GM18499 (cell line): Measurements from ENCODE around the gene PSMA5.
"Not testable (repeated sequence)": the region's sequence is repeated elsewhere in the genome, so short reads cannot be mapped to it uniquely, and the experiment has no call there.

Source experiments
- ATAC-seq: cut with Tn5 transposase; IDR thresholded peaks from one replicate; pipeline ENCODE4 v1.9.1; 2021; ENCODE audit warnings: moderate number of reproducible peaks; ENCODE audit not compliant: insufficient read depth, unreplicated experiment

The PSMA5 gene

DNA sequence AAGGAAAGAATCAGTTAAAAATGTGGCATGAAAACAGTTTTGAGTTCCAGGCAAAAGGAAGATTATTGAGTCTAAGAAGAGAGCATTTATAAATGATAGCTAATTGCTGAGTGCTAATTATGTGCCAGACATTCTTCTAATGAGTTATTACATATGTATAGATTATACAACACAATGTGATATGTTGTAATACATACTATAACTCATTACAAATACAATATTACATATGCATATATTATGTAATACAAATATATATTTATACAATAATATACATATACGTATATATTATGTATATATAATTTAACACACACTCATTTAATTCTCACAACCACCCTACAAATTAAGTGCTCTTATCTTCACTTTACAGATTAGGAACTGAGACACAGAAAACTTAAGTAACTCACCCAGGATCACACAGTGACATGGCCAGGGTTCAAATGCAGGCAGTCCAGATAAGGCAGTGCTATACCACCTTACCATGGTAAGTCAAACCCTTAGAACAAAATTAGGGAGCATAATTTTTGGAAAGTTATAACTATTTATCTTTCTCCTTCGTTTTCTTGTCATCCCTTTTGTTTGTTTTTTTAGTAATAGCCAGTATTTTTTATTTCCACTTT, 32.5 kb downstream of the PSMA5 start:
- ATAC-seq, result no peak

DNA sequence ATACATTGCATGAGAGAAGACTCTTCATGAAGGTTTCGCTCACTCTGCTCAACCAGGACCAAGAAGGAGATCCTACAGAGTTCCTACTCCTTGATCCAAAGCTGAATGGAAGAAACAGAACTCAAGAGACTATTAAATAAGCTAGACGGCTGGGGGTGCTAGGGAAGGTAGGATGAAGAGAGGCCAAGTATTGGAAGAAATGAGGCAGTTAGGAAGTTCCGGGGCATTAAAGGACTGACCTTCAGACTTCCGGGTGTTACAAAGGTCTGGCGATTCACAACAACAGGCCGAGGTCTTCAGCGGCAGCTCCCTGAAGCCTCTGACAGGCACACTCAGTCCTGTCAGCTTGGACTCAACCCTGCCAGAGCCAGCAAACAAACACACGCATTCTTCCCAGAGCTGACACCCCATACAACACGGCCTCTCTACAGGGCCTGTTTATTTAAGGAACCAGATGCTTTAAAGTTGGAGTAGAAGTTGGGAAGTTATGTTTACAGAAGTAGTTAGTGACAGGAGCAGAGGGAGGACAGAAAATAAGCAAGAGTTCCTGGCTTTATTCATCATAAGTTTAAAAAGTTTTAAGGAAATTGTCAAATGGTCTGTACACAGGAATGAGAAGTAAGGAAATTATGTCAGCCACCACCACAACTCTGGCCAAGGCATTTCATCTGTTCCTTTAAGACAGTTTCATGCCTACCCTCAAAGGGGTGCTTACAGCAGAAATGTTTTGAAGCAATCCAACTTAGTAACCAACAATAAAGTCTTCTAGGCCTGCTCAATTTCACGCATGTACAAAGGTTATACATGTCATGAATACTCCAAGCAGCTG, 33.2 kb downstream of the PSMA5 start:
- no peak for ATAC-seq

DNA sequence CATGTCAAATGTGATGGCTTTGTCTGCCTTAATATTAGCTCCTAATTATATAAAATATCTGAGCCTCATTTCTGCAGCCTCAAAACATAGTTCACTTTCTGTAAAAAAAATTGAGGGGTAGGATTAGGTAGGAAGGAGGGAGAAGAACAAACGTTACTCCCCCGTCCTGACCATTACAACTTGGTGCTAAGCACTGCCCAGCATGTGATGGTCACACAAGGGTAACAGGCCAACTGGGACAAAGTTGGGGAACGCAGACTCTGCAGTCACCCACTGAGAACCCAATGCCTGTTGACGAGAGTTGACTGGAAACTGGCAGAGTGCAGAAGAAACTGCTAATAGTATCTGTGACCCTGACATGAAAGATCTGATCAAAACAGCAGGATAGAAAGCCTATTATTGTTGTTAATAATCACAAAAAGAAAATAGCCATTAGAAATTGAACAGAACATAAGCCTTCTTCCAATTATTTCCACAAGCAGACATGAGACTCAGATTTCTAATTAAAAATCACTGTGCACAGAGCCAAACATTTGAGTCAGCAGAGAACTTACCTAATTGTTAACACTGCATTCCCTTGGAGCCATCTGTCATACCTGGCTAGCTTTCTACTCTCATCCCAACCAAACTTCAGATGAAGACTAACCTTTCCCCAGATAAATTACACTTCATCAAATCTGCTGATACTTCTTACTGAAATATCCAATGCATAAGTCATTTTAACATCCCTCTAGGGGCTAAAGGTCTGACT, 34.0 kb downstream of the PSMA5 start:
- no peak for ATAC-seq

DNA sequence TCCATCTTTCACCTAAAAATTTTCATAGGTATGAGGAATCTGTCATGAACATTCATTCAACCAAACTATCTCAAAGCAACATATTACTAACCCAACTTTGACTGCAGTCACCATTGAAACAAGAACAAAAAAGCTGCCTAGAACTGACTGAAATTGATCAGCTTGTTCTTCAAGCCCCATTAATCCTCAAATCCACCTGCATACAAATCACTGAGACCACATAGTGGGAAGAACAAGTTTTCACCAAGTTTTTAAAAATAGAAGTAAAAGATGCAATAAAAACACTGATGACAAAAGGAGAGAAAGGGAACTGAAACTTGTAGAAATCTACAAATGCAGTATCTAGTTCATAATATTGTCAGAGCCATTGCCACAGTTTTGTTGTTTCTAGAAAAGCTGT, 34.6 kb downstream of the PSMA5 start:
- ATAC-seq, result peak; percentile 77

DNA sequence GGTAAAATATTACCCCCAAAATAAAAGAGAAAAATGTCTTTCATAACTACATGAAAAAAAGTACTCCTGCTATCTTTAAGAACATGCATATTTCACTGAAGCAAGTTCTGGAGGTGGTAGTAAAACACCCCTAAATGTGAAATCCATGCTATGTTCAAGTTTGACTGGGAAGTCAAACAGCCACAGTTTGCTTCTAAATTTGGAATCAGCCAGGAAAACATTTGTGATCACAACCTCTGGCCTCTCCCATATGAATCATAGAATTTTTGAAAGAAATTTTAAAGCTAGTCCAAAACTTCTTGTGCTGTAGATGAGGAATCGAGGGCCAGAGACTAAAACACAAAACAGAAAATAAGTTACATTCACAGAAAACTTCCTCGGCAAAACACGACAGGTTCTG, 35.1 kb downstream of the PSMA5 start:
- no peak for ATAC-seq

DNA sequence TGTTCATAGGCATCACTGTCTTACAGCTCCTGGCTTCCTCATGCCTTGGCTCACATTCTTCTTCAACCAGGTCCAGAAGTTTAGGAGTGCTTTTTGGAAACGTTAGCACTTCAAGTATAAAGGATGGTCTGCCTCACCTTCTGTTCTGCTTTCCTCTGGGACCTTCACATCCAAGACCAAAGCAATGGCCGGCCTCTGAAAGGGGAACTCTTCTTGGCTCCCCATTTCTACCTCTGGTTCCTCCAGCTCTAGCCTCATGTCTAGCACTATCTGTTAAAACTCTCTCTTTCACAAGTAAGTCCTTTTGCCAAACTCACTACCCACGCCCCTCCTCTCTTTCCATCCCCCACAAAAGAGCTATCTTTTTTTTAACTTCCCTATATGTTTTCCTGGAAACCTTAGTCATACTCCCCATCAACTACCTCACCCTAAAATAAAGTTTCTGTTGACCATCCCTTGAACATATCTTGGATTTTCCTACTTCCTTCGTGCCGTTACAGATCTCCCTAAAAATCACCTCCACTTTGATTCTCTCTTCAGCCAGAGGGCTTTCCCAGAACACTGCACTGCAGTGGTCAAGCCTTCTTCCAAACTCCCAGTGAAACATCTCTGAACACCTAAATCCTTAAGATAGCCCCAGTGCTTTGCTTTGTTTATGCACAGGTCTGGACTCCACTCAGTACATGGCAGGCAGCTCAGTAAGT, 36.5 kb downstream of the PSMA5 start:
- ATAC-seq, result no peak

DNA sequence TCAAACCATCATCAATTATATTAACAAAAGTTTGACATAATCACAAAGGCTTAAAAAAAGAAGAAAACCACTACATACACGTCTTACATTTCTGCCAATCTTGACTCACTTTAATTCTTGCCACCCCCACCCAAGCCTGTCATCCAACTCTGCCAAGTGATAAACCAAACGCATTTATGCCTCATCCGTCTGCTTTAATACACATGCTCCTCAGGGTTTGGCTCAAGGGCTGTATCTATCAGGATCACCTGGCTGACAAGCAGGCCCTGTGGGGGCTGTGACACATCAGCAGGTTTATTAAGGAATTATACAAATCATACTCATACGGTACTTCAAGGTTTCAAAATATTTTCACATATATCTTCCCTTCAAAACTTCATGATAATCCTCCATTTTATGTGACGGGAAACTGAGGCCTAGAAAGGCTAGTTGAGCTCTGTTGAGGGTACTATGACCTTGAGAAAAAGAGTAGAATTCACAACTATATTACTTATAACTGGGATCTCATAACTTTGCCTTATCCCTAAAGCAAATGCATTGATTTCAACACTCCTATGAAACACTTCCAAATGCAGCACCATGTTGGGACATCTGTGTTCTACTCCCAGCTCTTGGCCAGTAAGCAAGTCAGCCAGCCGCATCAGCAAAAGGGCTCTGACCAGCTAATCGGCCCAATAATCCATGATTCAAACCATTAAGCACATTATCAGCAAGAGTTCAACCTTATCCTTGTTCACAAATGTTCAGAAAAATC, 37.2 kb downstream of the PSMA5 start:
- ATAC-seq, result no peak

DNA sequence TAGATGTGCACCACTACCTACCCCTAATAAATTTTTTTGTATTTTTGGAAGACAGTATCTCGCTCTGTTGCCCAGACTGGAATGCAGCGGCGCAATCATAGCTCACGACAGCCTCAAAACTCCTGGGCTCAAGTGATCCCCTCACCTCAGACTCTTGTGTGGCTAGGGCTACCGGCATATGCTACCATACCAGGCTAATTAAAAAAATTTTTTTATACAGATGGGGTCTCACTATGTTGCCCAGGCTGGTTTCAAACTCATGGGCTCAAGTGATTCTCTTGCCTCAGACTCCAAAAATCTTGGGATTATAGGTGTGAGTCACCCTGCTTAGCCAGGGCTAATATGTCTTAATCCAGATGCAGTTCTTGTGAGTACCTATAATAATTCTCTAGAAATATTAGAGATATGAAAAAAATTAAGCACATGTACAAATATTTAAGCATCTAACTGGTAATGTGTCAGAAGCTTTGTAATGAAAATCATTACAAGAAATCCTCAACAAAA, 38.0 kb downstream of the PSMA5 start:
- no peak for ATAC-seq

DNA sequence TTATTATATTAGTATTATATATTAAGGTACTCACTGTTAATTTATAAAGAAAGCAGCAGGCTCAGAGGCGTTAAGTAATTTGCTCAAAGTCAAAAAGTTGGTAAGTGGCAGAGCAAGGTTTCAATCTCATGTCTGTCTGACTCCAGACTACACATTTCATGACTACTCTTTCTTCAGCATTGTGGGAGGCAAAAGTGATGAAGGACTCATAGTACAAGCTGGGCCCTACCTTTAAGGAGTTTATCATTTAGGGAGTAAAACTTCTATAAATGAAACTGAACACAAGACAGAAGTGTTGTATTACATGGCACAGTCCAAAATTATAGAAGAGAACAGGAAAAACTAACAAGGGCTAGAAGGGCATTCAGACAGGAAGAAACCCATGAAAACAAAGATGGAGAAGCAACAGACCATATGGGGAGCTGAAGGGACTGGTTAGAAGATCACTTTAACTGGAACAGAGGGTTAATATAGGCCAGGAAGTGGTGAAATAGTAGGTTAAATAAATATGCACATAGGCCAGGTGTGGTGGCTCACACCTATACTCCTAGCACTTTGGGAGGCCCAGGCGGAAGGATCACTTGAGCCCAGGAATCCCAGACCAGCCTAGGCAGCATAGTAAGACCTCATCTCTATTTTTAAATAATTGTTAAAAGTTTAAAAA, 40.1 kb downstream of the PSMA5 start:
- no peak for ATAC-seq

DNA sequence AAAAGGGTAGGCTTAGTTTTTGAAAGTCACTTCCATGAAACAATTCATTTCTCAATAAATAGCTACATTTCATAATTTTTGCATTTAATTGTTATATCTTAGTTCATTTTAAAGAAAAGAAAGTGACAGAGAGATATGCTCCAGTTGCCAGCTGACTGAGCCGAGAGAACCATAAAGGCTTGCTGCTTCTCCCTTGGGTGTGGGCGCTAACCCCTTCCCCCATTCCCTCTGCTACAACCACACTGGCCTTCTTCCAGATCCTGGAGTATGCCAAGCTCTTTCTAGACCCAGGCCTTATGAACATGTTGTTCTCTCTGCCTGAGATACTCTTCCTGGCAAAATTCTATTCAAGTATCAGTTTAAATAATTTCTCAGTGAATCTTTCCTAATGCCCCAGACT, 40.8 kb downstream of the PSMA5 start:
- ATAC-seq, result no peak

DNA sequence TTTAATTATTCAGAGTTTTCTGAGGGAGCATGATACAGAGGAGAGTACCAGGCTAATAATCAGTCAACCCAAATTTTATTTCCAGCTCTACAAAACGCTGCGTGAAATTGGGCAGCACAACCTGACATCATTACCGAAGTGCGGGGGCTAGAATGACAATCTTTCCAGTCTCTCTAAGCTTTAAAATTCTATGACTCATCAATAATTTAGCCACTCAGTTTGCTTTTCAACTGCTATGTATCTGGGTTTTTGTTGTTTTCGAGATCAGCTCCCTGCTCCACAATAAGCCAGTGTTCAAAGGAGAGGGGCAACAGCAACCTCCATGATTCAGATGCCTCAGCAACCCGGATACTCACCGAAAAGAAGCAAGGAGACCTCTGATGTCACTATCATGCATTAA, 42.4 kb downstream of the PSMA5 start:
- no peak for ATAC-seq

DNA sequence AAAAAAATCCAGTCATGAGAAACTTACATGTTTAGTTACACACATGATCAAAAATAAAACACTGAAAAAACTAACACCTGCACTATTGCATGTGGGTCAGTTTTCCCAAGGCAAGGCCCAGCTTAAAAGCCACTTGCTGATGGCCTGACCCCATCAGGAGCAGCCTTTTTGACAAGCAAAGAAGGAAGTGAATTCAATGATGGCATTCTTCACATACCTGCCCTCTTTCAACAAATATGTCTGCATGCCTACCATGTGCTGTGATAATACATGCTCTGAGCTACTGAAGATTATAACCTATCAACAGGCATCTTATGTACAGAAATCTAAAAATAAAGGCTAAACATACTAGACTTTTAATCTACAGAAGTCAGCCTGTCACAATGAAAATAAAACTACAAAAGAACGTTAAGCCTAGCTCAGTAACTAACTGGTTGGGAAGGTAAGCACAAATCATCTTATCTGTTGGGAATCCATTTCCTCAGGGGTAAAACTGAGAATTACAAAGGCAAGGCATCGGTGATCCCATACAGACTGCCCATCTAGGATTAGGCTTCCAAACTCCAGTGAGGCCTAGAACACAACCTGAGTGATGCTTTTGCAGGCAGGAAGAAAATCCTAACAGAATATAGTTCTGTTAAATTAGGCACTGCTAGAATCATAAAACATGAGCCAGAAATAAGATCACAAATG, 43.0 kb downstream of the PSMA5 start:
- no peak for ATAC-seq

DNA sequence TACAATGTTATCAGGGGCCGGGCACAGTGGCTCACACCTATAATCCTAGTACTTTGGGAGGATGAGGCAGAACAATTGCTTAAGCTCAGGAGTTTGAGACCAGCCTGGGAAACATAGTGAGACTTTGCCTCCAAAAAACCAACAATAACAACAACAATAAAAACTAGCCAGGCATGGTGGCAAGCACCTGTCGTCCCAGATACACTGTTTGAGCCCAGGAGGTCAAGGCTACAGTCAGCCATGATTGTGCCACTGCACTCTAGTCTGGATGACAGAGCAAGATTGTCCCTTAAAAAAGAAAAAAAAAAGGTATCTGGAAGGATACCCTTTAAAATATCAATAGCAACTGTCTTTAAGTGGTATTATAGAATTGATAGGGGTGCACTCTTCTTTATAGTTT, 44.7 kb downstream of the PSMA5 start:
- no peak for ATAC-seq

DNA sequence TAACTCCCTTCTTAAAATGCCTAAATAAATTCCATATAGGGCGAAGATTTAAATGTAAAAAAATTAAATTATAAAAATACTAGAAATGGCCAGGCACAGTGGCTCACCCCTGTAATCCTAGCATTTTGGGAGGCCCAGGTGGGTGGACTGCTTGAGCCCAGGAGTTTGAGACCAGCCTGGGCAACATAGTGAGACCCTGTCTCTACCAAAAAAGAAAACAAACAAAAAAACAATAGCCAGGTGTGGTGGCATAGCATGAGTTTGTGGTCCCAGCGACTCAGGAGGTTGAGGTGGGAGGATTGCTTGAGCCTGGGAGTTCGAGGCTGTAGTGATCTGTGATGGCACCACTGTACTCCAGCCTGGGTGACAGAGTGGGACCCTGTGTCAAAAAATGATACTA, 46.3 kb downstream of the PSMA5 start:
- no peak for ATAC-seq

DNA sequence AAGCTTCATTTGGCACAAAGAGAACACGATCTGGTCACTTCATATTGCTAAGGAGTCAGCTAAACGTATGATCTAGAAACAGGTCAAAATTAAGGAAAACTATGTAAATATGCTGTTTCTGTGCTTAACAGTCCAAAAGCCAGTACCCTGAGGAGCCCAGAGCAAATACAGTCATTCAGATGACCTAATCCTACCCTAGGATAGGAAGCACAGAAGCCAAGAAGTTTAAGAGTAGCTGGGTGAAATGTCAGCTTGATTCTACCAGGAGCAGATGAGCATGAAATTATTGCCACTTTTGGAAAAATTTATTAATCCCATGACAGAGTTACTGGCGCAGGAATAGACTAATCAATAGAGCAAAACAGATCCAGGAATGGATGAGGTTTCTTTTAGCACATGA, 46.8 kb downstream of the PSMA5 start:
- ATAC-seq, result no peak

DNA sequence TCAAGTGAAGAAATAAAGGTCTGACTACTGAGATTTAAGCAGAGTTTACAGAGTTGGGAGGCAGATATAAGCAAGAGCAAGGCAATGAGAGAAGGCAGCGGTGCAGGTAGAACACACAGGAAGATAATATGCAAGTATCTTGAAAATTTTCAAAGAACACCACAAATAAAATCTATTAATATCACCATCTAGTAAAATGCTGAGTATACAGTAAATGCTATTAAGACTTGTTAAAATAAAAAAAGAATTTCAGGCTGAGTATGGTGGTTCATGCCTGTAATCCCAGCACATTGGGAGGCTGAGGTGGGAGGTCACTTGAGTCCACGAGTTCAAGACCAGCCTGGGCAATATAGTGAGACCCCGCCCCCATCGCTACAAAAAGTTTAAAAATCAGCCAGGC, 48.5 kb downstream of the PSMA5 start:
- no peak for ATAC-seq

DNA sequence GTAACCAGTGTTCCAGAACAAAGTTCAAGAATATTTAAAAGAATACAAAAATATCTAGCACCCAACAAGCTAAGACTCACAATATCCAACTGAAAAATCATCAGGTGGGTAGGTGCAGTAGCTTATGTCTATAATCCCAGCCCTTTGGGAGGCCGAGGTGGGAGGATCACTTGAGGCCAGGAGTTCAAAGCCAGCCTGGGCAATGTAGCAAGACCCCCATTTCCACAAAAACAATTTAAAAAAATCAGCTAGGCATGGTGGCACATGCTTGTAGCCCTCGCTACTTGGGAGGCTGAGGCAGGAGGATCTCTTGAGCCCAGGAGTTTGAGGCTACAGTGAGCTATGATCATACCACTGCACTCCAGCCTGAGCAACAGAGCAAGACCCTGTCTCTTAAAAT, 52.6 kb downstream of the PSMA5 start:
- ATAC-seq, result not testable (repeated sequence)

DNA sequence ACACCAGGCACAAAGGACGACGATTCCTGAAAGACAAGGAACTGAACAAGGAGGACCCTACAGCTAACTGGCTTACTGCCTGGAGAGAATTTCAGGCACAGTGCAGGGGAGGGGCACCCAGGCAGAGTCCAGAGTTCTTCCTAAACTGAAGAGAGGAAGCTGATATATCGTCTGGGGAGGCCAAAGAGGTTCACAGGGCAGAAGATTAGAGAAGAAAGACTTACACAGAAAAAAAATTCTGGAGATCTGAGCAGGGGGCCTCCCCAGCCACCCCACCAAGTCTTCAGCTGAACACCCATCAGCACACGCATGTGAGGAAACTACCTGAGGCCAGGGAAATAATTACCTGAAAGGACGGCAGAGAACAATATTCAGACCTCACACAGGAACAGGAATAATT, 53.1 kb downstream of the PSMA5 start:
- ATAC-seq, result no peak

DNA sequence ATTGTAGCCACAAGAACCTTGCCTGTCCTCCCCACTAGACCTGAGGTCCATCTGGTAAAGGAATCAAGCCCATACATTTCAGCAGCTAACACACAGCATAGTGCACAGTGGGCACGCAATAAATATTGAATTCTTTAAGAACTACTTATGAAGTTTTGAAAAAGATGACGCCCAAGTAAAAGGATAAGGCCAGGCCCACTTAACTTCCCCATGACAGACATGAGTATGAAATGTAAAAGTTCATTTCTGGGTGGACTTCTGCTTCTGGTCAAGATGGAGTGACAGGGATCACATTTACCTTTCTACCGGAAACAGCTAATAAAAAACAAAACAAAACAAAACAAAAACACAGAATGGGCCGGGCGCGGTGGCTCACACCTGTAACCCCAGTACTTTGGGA, 54.0 kb downstream of the PSMA5 start:
- ATAC-seq, result no peak
